HEK293 (cell line): ENCODE measurements around the gene MAPK11.
A peak's percentile ranks its signal among the peaks of the same experiment; 100 is the strongest.

Experiments
- CTCF ChIA-PET: fragments of 350-600 bp; formaldehyde crosslinking; extraction: SDS; loops from one replicate; lab custom pipeline; 2021; ENCODE audit warnings: antibody characterized with exemption; lab: Yijun Ruan, JAX
- POLR2A ChIA-PET: fragments of 300-600 bp; formaldehyde crosslinking; extraction: SDS; loops from one replicate; lab custom pipeline; 2020; ENCODE audit warnings: antibody characterized with exemption, inconsistent platforms; lab: Yijun Ruan, JAX
- H3K27ac ChIP-seq: fragments of 200-500 bp; sonication (Bioruptor generic); 2 replicates; pipeline ENCODE4 v1.5.1; 2014; ENCODE audit warnings: low read depth, low read length, control low read depth, inconsistent platforms; ENCODE audit errors: extremely low read depth
- H3K36me3 ChIP-seq, 2 experiments: fragments of 200-500 bp in 1 of 2; sonication (Bioruptor generic) in 1 of 2; 1 replicate in 1 of 2; 2 replicates in 1 of 2; pipeline ENCODE4 v1.5.1; 2014 to 2017; ENCODE audit warnings: inconsistent platforms in 2 of 2, low read length in 2 of 2; ENCODE audit not compliant: control insufficient read depth in 2 of 2, insufficient read depth in 1 of 2
- H3K4me1 ChIP-seq: fragments of 200-500 bp; sonication (Bioruptor generic); 2 replicates; pipeline ENCODE4 v1.5.1; 2014; ENCODE audit warnings: mild to moderate bottlenecking, low read length, inconsistent platforms; ENCODE audit not compliant: control insufficient read depth, insufficient read depth
- H3K4me3 ChIP-seq: 2 replicates; pipeline ENCODE4 v1.5.1; 2011; ENCODE audit warnings: low read depth, mild to moderate bottlenecking, control low read depth, low read length, moderate library complexity
- H3K9me3 ChIP-seq: fragments of 200-500 bp; sonication (Bioruptor generic); 2 replicates; pipeline ENCODE4 v1.5.1; 2014; ENCODE audit warnings: low read depth, low read length, inconsistent platforms; ENCODE audit not compliant: control insufficient read depth, insufficient read depth
- BCL11B ChIP-seq: fragments of 450-650 bp; formaldehyde crosslinking; IDR thresholded peaks from 2 replicates; pipeline ENCODE4 v1.5.1; 2016; ENCODE audit warnings: low read depth, missing biosample characterization, missing genetic modification characterization
- GLIS2 ChIP-seq: fragments of 450-650 bp; formaldehyde crosslinking; IDR thresholded peaks from 2 replicates; pipeline ENCODE4 v1.5.1; 2016; ENCODE audit warnings: missing biosample characterization, missing genetic modification characterization
- HIC1 ChIP-seq: fragments of 450-650 bp; formaldehyde crosslinking; IDR thresholded peaks from 2 replicates; pipeline ENCODE4 v1.5.1; 2016; ENCODE audit warnings: missing biosample characterization, missing genetic modification characterization
- KLF1 ChIP-seq: fragments of 450-650 bp; formaldehyde crosslinking; IDR thresholded peaks from 2 replicates; pipeline ENCODE4 v1.5.1; 2016; ENCODE audit warnings: missing biosample characterization, missing genetic modification characterization
- ZBTB10 ChIP-seq: fragments of 450-650 bp; formaldehyde crosslinking; IDR thresholded peaks from 2 replicates; pipeline ENCODE4 v1.5.1; 2016; ENCODE audit warnings: missing biosample characterization, missing genetic modification characterization
- ZEB2 ChIP-seq: fragments of 450-650 bp; formaldehyde crosslinking; IDR thresholded peaks from 2 replicates; pipeline ENCODE4 v1.5.1; 2016; ENCODE audit warnings: missing biosample characterization, missing genetic modification characterization
- ZNF202 ChIP-seq: fragments of 450-650 bp; formaldehyde crosslinking; IDR thresholded peaks from 2 replicates; pipeline ENCODE4 v1.5.1; 2016; ENCODE audit warnings: missing biosample characterization, missing genetic modification characterization, borderline replicate concordance
- ZNF555 ChIP-seq: fragments of 450-650 bp; formaldehyde crosslinking; conservative IDR thresholded peaks from 2 replicates; pipeline ENCODE4 v1.5.1; 2017; ENCODE audit warnings: missing biosample characterization, mild to moderate bottlenecking, missing genetic modification characterization, inconsistent platforms
- ZNF585B ChIP-seq: fragments of 450-650 bp; formaldehyde crosslinking; IDR thresholded peaks from 2 replicates; pipeline ENCODE4 v1.5.1; 2016; ENCODE audit warnings: missing biosample characterization, missing genetic modification characterization
- ZNF600 ChIP-seq: fragments of 450-650 bp; formaldehyde crosslinking; IDR thresholded peaks from 2 replicates; pipeline ENCODE4 v1.5.1; 2016; ENCODE audit warnings: missing biosample characterization, missing genetic modification characterization
- ZNF792 ChIP-seq: fragments of 450-650 bp; formaldehyde crosslinking; IDR thresholded peaks from 2 replicates; pipeline ENCODE4 v1.5.1; 2016; ENCODE audit warnings: missing biosample characterization, missing genetic modification characterization
- TF ChIP-seq, protein P1 (sequence below): fragments of 450-650 bp; formaldehyde crosslinking; IDR thresholded peaks from 2 replicates; pipeline ENCODE4 v1.5.1; 2016; ENCODE audit warnings: missing biosample characterization, missing genetic modification characterization, low read depth

Gene MAPK11

DNA sequence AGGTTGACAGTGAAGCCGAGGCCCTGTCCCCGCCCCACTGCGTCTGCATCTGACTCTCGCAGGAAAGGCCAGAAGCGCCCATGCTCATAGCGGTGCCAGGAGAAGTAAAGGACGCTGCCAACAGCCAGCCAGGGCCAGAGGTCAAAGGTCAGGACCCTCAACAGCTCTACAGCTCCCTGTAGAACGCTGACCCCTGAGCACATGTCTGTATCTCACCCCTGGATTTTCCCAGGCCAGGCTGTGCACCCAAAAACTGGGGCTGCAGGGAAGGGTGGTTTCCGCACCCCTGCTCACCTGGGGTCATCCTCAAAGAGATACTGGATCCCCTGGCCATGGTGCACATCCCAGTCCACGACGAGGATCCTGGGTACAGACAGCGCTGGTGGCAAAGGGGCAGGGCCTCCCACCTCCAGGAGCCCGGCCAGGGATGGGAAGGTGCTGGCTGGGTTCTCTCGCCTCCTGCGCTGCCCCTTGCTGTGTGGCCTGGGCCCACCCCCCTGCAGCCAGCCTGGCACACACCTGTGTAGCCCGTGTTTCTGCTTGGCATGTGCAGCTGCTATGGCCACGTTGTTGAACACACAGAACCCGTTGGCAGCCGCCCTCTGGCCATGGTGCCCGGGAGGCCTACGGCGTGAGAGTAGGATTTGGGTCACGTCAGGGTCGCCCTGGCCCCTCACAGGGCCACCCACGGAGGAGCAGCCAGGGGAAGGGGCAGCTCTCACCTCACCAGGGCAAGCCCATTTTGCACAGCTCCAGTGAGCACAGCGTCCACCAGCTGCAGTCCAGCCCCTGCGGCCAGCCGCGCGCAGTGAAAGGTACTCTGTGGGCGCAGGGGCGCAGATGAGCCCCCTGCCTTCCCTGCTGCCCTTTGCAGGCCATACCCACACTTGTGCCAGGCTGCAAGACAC lies 20.6 kb downstream of the MAPK11 start:
- Histone ChIP-seq H3K27ac (no peak overlapping the region), H3K4me1 (peaks cover 12% of the 10 kb centered on the region), H3K4me3 (no peak overlapping the region), H3K36me3 (peaks cover 8 to 73% of the 10 kb centered on the region in 2 experiments; a peak in 2 of 3 replicates)
- ChIA-PET POLR2A (interaction anchor here (0.9 to 2.2 kb wide), 5 partner anchors 11 to 79 kb away, joined by 3 to 20 read pairs (median 15); partner anchors contain the start of genes MAPK12 and PLXNB2), CTCF (interaction anchor here (0.7 to 2.4 kb wide), 2 partner anchors 80 to 92 kb away, joined by 3 to 24 read pairs; no protein-coding TSS in a partner anchor)
- TF ChIP-seq ZNF792 (tag by site-specific recombination): no peak
- no peak for TF ChIP-seq ZBTB10 (tag by site-specific recombination)
- TF ChIP-seq ZNF202: no peak
- TF ChIP-seq ZNF555 (tag by site-specific recombination): no peak
- TF ChIP-seq ZEB2 (tag by site-specific recombination): 0 out of 2 replicates have a peak, but pooled peaks have one; percentile 27
- peak; percentile 45; the same call in 1 of the 2 replicates for TF ChIP-seq HIC1 (tag by site-specific recombination)
- peak; percentile 73 for TF ChIP-seq GLIS2 (tag by site-specific recombination)
- TF ChIP-seq BCL11B (tag by site-specific recombination): peak; percentile 88
- TF ChIP-seq, protein P1, sequence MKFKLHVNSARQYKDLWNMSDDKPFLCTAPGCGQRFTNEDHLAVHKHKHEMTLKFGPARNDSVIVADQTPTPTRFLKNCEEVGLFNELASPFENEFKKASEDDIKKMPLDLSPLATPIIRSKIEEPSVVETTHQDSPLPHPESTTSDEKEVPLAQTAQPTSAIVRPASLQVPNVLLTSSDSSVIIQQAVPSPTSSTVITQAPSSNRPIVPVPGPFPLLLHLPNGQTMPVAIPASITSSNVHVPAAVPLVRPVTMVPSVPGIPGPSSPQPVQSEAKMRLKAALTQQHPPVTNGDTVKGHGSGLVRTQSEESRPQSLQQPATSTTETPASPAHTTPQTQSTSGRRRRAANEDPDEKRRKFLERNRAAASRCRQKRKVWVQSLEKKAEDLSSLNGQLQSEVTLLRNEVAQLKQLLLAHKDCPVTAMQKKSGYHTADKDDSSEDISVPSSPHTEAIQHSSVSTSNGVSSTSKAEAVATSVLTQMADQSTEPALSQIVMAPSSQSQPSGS (tag by site-specific recombination): no peak
- TF ChIP-seq, all 188 proteins: peak for 4
- no peaks in the 10 kb centered on the region for H3K9me3 ChIP-seq

GRCh38 chr22:50248196-50249081 lies 21.7 kb downstream of the MAPK11 start:
- Histone ChIP-seq H3K36me3 (peaks cover 8 to 61% of the 10 kb centered on the region in 2 experiments; a peak in 2 of 3 replicates), H3K4me1 (peaks cover 12% of the 10 kb centered on the region), H3K9me3 (no peaks in the 10 kb centered on the region), H3K4me3 (no peak overlapping the region), H3K27ac (no peak overlapping the region)
- TF ChIP-seq ZNF600 (tag by site-specific recombination) (0 out of 2 replicates have a peak, but pooled peaks have one; percentile 1), ZNF585B (tag by site-specific recombination) (no peak), KLF1 (tag by site-specific recombination) (peak; percentile 94), GLIS2 (tag by site-specific recombination) (peak; percentile 25; the same call in 1 of the 2 replicates)
- POLR2A ChIA-PET: interaction anchor here (0.6 to 2.3 kb wide), 2 partner anchors 24 to 276 kb away, joined by 3 to 5 read pairs; partner anchors contain the start of gene SCO2
- CTCF ChIA-PET: no interaction called here
